22Rv1 (cell line): Measurements from ENCODE around the gene FAM83D.
"Not testable (repeated sequence)": the region's sequence is repeated elsewhere in the genome, so short reads cannot be mapped to it uniquely, and the experiment has no call there.

ENCODE experiments used
- H3K27ac ChIP-seq: fragments of 450-650 bp; 2 replicates; pipeline ENCODE4 v1.5.1; 2017
- CTCF ChIP-seq: fragments of 450-650 bp; IDR thresholded peaks from 2 replicates; pipeline ENCODE4 v1.5.1; 2017; ENCODE audit warnings: mild to moderate bottlenecking
- ZFX ChIP-seq: fragments of 450-650 bp; IDR thresholded peaks from 2 replicates; pipeline ENCODE4 v1.6.1; 2017; ENCODE audit warnings: antibody characterized with exemption, borderline replicate concordance

The FAM83D gene

GRCh38 chr20:38995536-38996044 is 69.4 kb downstream of the FAM83D start:
- H3K27ac ChIP-seq: no peak overlapping the region
- TF ChIP-seq ZFX (no peak), CTCF (no peak)

GRCh38 chr20:38996866-38997265 is 70.6 kb downstream of the FAM83D start:
- H3K27ac ChIP-seq: not testable (repeated sequence)

GRCh38 chr20:38997622-38998021 is 71.4 kb downstream of the FAM83D start:
- TF ChIP-seq CTCF (no peak), ZFX (no peak)
- H3K27ac ChIP-seq: no peak overlapping the region

GRCh38 chr20:38999217-38999616 is 73.0 kb downstream of the FAM83D start:
- no peak overlapping the region for H3K27ac ChIP-seq
- TF ChIP-seq ZFX: no peak

- H3K27ac ChIP-seq: no peak overlapping the region
- TF ChIP-seq CTCF (no peak), ZFX (no peak)
These were observed 74.0 kb downstream of the FAM83D start for GRCh38 chr20:38999965-39000910.
